NCI-H2227 treated with DMSO at 0.1 percent for 48 hours (cell line): ENCODE data around the gene BCL2L11.

Experiments used
- DNase-seq: peaks from one replicate; lab custom pipeline; 2025; lab: John Stamatoyannopoulos, UW

Gene BCL2L11

DNA sequence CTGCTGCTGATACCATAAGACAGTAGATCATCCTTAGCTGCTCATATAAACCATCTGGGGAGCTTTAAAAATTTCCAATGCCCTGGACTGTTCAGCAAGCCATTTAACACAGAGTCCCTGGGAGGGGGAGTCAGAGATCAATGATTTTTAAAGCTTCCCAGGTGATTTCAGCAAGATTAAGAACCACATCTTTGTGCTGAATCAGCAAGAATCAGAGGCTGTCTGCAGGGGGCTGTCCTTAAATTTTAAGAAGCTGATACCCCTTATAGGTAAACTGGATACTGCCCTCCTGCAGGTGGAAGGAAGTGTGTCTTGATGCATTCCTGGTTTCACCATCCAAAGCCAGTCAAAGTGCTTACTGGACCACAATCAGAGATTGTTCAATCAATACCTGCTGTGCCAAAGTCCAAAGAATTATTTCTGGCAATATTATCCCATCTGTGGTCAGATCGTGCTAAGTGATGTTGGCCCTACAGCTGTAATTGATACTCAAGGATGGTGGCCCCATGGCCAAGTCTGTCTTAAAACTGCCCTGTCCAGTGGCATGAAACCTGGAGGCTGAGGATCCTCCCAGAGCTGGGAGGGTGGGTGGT lies 72.2 kb downstream of the BCL2L11 start:
- DNase-seq = no peak

DNA sequence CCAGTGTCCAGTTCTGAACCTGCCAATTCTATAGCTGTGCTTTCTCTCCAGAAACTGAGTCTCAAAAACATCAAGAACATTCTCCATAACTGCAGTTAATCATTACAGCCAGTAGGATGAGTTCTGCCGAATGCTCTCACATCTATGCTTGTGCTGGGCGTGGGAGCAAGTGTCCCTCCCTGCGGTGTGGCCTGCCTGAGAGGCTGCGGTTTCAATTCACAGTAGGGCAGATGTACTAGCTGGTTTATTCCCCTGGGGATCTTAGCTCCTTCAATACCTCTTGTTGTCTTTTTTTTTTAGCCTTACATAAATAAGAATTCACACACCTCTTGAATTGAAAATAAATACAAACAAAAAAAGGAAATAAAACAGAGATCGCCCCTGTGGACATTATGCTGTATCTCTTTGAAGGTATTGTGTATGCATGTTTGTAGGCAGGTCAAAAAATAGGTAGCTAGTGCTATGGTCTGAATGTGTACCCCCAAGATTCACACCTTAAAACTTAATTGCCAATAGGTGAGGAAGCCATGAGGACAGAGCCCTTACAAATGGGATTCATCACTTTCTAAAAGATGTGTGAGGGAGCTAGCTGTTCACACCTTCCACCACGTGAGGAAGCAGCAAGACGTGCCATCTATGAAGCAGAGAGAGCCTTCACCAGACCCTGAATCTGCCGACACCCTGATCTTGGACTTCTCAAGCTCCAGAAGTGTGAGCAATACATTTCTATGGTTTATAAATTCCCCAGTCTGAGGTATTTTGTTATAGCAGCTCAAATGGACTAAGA lies 74.3 kb downstream of the BCL2L11 start:
- DNase-seq = no peak

DNA sequence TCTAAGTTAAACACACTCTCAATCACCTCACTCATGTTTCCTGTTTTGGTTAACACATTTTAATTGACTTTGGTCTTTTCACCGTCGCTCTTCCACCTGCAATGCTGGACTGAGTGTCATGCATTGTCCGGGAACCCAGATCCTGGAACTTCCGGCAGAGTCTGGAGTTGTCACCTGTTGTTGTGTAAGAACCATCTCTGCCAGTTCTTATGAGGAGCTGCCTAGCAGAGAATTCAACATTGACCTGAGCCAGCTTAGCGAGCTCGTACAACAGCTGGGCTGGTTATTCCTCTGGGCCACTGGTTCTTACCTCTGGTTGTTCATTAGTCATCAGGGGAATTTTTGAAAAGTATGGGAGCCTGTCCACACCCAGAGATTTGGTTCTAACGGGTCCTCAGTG lies 75.7 kb downstream of the BCL2L11 start:
- no peak for DNase-seq

DNA sequence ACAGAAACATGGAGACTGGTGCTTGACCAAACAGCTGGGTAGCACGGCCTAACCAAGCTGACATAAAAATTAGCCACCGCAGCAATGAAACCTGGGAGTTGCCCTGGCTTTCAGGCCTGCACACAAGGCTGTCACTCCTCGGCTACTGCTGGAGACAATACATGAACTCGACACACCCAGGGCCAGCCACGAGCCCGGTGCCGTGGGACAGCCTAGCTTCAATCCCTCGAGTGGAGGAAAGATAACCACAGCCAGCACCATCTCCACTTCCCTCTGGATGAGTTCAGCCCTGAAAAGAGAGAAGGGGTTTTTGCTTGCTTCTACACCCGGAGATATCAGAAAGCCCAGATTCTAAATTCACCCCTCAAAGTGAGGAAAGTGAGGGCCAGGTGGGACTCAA lies 78.0 kb downstream of the BCL2L11 start:
- DNase-seq = no peak

DNA sequence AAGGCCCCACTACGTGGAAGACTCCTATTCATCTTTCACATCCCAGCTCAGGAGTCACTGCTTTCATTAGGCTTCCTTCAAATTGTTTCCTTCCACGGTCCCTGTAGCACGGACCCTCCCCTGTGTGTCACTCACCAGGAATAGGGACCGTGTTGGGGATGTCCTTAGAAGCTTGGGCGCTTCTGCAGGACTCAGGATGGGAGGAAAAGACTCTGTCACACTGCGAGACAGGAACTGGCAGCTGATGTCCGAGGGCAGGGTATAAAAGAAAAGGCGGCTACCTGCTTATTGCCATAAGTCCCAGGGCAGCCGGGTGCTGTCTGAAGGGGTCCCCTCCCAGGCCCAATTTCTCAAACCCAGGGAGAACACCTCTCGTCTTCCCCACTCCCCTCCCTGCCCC lies 79.1 kb downstream of the BCL2L11 start:
- DNase-seq = no peak

DNA sequence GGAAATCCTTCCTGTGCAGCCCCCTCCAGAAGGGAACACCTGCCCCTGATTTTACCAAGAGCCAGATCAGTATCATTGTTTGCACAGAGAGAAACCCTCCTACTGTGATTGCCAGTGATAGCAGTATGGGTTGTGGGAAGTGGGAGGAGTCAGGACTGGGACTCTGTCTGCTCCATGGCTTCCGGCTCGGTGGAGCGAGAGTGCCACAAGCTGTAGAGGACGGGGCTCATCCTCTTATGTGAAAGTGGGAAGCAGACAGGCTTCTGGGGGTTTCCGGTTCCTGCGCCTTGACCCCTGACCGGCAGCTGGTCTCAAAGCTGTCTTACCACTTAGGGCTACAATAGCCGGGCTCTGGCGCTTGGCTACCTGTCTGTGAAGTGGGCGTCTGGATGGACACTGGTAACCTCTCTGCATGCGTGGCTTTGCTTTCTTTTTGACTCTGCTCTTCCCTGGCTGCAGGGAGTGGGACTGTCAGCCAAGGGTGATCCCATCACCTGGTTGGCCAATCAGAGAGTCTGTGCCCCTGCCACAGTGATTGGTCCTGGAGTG lies 79.7 kb downstream of the BCL2L11 start:
- DNase-seq = peak; percentile 7

DNA sequence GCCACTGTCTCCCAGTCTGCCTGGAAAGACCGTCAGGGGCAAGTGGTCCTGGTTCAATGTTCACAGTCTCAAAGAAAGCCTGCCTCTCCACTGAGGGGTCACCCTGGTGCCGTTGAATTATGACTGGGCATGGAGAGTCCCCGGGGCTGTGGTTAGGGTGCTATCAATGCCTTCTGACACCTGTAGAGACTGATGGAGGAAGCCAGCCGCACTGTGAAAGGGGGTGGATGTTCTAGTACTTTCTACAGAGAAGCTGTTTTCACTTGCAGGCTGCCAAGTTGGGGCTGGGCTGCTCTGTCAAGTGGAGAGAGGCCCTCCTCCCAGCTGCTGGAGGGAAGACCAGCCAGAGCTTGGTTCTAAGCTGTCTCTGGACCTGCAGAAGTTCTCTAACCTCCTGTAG lies 80.5 kb downstream of the BCL2L11 start:
- DNase-seq = no peak

DNA sequence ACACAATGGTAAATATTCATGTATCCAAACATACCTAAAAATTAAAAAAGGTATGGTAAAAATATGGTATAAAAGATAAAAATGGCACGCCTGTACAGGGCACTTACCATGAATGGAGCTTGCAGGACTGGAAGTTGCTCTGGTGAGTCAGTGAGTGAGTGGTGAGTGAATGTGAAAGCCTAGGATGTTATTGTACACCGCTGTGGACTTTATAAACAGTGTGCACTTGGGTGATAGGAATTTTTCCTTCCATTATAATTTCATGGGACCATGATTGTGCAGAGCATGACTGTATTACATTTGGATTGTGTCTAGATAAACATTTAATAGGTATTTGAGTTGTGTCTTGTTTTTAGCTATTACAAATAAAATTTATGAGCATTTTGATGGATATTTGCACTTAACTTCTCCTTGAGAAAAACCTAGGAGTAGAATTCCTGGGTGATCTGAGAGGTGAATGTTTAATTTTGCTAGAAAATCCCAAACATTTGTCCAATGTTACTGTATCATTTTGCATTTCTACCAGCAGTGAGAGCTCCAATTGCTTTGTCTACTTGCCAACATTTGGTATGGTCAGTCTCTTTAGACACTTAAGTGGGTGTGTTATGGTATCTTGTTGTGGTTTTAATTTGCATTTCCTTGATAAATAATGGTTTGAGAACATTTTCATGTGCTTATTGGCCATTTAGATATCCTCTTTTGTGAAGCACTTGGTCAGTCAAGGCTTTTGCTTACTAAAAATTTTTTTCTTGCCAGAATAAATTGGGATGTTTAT lies 81.7 kb downstream of the BCL2L11 start:
- no peak for DNase-seq

DNA sequence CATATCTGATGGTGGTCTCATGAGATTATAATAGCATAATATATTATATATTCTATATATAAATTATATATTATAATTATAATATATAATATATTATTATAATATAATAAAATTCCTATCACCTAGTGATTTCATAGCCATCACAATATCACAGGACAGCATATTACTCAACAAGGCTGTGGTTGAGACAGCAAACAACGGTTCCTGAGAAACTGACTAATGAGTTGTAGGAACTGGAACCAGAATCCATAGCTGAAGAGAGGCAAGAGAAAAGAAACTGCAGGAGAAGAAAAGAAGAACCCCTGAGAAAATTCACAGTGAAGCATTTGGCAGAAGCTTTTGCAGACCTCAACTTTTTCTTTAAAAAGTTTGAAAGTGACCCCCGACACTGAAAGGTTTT lies 84.0 kb downstream of the BCL2L11 start:
- no peak for DNase-seq

DNA sequence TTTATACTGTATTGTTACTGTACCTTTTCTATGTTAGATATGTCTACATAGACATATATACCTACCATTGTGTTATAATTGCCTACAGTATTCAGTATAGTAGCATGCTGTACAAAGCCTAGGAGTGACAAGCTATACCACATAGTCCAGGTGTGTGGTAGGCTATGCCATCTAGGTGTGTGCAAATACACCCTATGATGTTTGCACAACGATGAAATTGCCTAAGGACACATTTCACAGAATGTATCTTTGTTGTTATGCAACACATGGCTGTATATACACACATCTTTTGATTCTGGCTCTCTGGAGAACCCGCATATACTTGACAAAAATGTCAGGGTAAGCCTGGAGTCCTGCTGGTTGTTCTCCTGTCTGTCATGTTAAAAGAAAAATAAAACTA lies 85.1 kb downstream of the BCL2L11 start:
- no peak for DNase-seq

DNA sequence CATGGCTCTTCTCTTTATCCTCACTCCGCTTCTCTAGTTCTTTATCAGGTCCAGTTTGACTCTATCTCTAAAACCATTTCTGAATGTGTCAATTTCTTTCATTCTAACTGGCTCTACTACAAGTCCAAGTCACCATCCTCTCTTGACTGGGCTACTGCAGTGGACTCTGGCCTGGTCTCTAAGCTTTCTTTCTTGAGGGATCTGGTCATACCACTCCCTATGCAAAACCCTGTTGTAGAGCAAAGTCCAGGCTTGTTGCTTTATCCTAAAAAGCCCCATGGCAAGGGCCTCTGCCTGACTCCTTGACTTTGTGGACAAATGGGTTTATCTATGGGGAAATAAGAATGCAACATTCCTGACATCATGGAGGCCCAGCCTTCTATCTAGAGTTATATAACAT lies 87.1 kb downstream of the BCL2L11 start:
- DNase-seq = no peak

DNA sequence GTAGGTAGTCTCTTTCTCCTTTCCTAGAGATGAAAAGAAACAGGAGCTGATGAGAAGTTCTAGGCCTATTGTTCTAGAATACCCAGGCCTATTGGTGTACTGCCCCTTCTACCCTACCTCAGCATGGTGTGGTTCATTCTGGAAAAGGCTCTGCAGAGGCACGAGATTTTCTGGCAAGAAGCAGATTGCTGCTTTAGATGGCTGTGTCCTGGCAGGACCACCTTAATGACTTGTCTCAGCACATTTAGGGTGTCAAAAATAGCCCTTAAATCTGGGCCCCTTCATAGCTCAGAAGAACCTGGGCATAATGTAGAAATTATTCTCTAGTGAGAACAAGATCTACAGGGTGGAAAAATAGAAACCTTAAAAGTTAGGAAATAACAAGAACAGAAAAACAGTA lies 87.9 kb downstream of the BCL2L11 start:
- DNase-seq = no peak

DNA sequence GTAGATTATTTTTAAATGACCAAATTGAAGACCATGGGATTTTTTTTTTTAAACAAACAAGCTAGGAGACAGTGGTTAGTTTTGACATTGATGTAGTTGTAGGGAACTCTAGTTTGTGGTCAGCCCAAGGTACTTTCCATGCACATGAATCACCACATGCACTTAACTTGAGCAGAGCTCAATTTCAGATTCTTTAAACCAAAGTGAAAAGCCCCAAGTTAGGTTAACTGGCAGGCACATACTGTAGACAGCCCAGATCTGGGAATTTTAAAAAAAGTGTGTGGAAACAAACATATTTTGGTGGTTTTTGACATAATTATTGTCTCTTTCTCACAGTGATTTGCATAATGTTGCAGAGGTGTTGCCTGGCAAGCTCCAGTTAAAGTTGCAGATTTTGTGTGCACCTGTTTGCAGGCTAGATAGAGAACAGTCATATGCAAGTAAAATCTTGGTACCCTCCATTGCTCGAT lies 88.4 kb downstream of the BCL2L11 start:
- DNase-seq = no peak

DNA sequence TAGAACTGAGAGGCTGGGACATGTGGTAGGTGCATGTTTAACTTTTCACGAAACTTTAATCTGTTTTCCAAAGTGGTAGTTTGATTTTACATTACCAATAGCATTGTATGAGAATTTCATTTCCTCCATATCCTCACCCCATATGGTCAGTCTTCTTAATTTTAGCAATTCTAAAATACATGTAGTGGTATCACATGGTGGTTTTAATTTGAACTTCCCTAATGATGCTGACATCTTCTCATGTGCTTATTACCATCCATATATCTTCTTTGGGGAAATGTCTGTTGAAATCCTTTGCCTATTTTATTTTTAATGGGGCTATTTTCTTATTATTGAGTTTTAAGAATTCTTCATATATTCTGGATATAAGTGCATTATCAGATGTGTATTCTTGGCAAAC lies 89.3 kb downstream of the BCL2L11 start:
- no peak for DNase-seq

DNA sequence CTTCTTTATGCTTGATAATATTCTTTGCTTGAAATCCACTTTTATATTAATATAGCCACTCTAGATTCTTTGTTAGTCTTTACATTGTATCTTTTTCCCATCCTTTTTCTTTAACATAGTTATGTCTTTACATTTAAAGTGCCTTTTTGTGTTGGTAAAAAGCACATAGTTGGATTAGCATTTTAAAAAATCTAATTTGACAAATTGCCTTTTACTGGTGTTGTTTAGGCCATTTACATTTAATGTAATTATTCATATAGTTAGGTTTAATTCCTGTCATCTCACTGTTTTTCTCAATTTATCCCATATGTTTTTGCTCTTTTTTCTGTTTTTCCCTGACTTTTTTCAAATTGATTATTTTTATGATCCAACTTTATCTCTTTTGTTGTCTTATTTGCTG lies 93.2 kb downstream of the BCL2L11 start:
- DNase-seq = no peak

DNA sequence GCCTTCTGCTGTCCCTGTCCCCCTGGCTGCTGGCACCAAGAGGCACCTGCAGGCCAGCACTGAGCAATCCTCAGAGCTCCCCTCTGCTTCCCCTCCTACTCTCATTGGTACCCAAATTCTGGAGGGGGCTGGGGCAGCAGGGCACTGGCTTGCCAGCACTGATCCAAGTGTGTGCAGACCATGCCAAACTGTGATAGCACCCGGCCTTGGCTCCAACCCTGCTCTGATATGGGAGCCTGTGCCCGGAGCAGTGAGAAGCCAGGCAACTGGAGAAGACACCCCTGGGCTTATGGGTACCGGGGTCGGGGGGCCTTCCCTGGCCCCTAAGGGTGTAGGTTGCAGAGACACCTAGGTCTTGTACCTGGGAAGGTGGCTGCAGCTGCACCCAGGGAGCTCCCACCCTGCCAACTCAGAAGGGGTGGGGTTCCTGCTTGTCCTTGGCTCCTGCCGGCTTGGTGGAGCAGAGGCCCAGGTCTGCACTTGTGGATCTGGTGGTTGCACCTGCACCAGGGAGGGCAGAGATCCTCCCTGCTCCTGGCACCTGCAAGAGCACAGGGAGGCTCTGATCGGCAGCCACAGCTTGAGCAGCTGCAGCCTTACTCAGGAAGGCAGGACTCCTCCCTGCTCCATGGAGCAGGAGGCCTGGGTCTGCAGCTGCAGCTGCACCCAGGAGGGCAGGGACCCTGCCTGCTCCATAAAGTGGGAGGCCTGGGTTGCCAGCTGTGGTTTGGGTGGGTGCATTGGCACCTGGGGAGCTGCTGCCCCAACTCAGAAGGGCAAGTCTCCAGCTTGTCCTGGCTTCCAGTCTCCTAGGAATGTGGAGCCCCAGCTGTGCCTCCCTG lies 96.3 kb downstream of the BCL2L11 start:
- DNase-seq = no peak
